Measurements from ENCODE around the gene SLC25A38. TPM values are rescaled to one million over a fixed set of nuclear protein-coding genes. Genes with fewer than 3 reads are reported as not detected.

The SLC25A38 gene
- total and polyA plus RNA-seq, 9 of the 15 experiments (the other 6 are each of a cell fraction or from before 2014, with no cell fraction given) = 13.5 to 51.1 (median 30.6) TPM

GRCh38 chr3:39383045-39383880, at the start of gene SLC25A38 (continued):
- peak; percentile 25; the same call in 1 of the 2 replicates for TF ChIP-seq ZNF609 (CRISPR knock-in tag; IDR thresholded peaks at IDR 0.05; ENCODE audit: borderline replicate concordance)
- no peak for TF ChIP-seq POLR2AphosphoS2 (IDR thresholded peaks at IDR 0.05; ENCODE audit: low read length)
- TF ChIP-seq EP400 (IDR thresholded peaks at IDR 0.05) = peak; percentile 84
- TF ChIP-seq ZNF277 (CRISPR knock-in tag; IDR thresholded peaks at IDR 0.05; ENCODE audit: borderline replicate concordance) = no peak
- no peak for TF ChIP-seq RHOXF2B (CRISPR knock-in tag; conservative IDR thresholded peaks at IDR 0.05)
- peak; percentile 94 for TF ChIP-seq CXXC5 (CRISPR knock-in tag; IDR thresholded peaks at IDR 0.05)
- TF ChIP-seq MNT (conservative IDR thresholded peaks at IDR 0.05) = peak; percentile 78 to 84
- 0 out of 2 replicates have a peak, but pooled peaks have one; percentile 54 for TF ChIP-seq XRCC5 (IDR thresholded peaks at IDR 0.05; ENCODE audit: low read depth, low read length)
- TF ChIP-seq CTBP1 (IDR thresholded peaks at IDR 0.05; ENCODE audit: borderline replicate concordance) = peak; percentile 72
- no peak for TF ChIP-seq NR0B1 (IDR thresholded peaks at IDR 0.05; ENCODE audit: partially characterized antibody)
- peak; percentile 81; the same call in 1 of the 2 replicates for TF ChIP-seq ZBTB9 (CRISPR knock-in tag; IDR thresholded peaks at IDR 0.05)
- peak; percentile 19; the same call in 1 of the 2 replicates for TF ChIP-seq ZNF121 (CRISPR knock-in tag; conservative IDR thresholded peaks at IDR 0.05)
- TF ChIP-seq NELFE (IDR thresholded peaks at IDR 0.05; ENCODE audit: insufficient read depth, insufficient read length) = no peak
- TF ChIP-seq POLR2B (IDR thresholded peaks at IDR 0.05; ENCODE audit: low read depth, partially characterized antibody) = peak; percentile 50
- TF ChIP-seq KDM4B (IDR thresholded peaks at IDR 0.05; ENCODE audit: borderline replicate concordance in 2 of 2, low read depth in 1 of 2) = peak in 1 of 2 experiments; percentile 47; a peak in 1 of 4 replicates
- TF ChIP-seq SMAD1 (IDR thresholded peaks at IDR 0.05; ENCODE audit: low read depth, low read length, partially characterized antibody) = no peak

Data from K562 (cell line).